IPS-18c (cell line): ENCODE results near the gene RCAN3.
"Not testable (repeated sequence)": the region's sequence is repeated elsewhere in the genome, so short reads cannot be mapped to it uniquely, and the experiment has no call there.

Source experiments
- H3K4me3 ChIP-seq: 2 replicates; pipeline ENCODE4 v1.7.0; 2013; ENCODE audit warnings: low read depth, mild to moderate bottlenecking, low read length, moderate library complexity; ENCODE audit not compliant: insufficient read depth
- H3K9me3 ChIP-seq: one replicate; pipeline ENCODE4 v1.6.1; 2013; ENCODE audit warnings: mild to moderate bottlenecking, low read length, moderate library complexity; ENCODE audit not compliant: control insufficient read depth, insufficient read depth

RCAN3 gene

DNA sequence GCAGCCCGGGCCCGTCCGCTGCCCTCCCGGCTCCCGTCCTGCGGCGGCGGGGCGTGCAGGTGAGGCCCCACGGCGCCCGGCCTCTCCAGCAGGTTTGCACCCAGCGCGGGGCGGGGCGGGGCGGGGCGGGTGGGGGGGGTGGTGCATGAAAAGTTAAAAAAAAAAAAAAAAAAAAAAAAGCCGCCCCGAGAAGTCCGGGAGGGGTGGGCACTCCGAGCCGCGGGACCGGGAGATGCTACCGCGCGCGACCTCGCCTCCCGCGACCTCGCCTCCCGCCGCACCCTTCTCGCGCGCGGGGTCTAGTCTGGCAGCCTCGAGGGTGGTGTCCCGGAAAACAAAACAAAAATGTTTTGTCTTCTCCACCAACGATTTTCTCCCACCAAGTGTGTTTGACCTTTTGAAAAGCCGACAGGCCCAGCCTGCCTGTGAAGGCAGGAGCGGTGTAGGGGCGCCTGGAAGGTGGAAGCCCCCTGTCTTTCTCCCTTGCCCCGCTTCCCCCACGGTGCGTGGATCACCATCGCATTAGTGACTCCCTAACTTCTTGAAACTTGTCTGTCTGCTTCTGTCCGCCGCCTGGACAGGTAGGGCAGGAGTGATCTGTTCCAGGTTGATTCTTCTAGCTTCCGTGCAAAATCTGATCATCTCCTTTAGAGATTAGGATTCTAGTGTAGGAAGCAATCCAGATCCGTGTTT lies 569 bp downstream of the RCAN3 start:
- Histone ChIP-seq H3K4me3 (peak overlapping the region; percentile 69), H3K9me3 (no peaks in the 10 kb centered on the region)

DNA sequence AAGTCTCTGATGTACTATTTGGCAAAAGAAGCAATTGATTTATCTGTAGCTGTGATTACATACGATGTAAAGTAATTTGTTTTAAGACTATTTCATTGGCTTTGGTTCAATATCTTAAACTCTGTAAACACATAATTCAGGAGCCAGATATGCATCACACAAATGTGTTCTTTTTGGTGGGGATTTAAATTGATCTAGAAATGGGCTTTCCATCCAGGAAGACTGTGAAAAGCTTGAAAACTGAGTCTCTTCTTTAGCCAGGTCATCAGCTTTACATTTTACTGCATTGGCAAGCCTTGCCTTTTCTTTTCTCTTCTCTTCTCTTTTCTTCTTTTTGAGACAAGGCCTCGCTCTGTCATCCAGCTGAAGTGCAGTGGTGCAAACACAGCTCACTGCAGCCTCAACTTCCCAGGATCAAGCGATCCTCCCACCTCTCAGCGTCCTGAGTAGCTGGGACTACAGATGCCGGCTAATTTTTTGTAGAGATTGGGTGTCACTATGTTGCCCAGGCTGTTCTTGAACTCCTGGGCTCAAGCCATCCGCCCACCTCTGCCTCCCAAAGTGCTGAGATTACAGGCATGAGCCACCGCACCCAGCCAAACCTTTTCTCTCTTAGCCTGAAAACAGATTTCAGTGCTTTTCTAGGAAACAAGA lies 1.4 kb downstream of the RCAN3 start:
- Histone ChIP-seq H3K4me3 (peak overlapping the region; percentile 69), H3K9me3 (no peaks in the 10 kb centered on the region)

DNA sequence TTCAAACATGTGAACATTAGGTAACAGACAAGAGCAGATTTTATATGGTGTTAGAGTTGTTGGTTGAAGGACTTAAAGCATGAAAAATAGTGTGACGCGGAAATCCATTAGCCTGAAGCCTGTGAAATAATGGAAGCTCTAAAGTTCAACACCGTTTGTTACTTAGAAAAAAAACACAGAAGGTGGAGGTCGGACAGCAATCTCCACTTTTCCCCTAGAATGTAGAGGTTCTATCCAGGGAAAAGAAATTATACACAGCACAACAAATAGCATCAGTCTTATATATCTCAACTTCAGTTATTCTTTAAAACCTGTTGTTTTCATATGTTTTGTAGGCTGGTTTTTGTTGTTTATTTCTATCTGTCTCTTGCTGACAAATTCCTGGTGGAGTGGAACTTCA lies 1.9 kb downstream of the RCAN3 start:
- H3K4me3 ChIP-seq = no peak overlapping the region
- no peaks in the 10 kb centered on the region for H3K9me3 ChIP-seq

DNA sequence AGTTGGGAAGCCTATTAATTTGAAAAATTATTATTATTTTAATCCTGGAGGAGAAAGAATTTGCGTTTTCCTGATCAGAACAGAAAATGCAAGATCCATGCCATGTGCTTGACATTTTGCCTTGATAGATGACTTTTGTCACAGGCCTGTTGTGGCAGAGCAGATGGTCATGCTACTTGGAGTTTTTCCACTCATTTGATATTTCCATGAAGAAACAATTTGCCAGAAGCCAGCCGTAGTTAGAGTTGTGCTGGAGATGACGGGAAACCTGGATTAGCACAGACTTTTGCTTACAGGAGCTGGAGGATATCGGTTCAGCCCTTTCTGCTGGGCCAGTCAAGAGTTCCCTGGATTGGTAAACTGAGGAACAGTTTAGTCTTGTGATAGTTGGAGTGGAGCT lies 3.2 kb downstream of the RCAN3 start:
- Histone ChIP-seq H3K4me3 (no peak overlapping the region), H3K9me3 (no peaks in the 10 kb centered on the region)

DNA sequence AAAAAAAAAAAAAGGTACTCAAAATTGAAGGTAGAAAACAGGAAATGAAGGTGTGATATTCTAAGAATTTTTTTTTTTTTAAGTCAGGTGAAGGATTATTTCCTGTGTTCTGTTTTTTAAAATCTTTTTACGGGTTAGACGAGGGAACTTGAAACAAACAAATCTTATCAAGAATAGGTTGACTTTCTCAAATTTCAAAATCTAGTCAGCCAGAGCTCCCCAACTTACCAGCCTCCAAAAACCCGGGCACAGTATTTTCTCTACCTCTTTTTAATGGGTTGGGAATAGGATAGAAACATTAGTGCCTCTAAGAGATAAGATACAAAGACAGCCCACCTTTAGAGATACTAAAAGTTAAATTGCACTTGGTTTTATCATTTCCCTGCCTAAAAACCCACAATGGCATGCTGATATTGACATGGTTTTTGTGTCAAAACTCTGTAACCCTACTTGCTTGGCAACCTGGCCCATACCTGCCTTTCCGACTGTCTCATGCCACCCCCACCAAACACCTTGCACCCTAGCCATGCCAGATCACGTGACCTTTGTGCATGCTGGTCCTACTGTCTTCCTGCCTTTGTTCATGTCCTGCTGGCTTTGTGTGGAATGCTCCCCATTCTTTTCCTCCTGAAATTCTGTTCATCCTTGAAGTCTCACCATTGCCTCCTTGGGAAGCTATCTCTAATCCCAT lies 4.2 kb downstream of the RCAN3 start:
- Histone ChIP-seq H3K4me3 (no peak overlapping the region), H3K9me3 (no peaks in the 10 kb centered on the region)

DNA sequence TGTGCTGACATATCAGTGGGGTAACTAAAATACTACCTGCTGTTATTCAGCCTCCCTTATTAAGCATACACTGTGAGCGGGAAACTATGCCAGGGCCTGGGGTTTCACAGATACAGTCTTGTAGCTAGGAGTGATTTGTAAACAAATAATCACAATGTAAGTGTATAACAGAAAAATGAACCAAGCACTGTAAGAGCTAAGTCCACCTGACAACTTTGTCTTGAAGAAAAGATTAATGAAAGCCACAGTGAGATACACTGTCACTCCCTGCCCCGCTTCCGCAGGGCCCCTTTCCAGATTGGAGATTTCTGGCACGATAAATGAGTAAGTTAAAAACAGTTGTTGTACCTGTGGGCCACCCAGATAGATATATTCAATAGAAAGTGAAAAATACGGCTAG lies 4.8 kb downstream of the RCAN3 start:
- H3K9me3 ChIP-seq = no peaks in the 10 kb centered on the region
- H3K4me3 ChIP-seq = no peak overlapping the region

DNA sequence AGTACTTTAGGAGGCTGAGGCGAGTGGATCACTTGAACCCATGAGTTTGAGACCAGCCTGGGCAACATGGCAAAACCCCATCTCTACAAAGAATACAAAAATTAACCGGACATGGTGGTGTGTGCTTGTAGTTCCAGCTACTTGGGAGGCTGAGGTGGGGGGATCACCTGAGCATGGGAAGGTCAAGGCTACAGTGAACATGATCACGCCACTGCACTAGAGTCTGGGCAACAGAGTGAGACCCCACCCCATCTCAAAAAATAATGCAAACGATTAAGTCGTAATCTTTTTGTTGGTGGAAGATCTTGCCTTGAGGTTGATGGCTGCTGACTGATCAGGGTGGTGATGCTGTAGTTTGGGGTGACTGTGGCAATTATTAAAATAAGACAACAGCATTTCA lies 6.3 kb downstream of the RCAN3 start:
- Histone ChIP-seq H3K9me3 (no peaks in the 10 kb centered on the region), H3K4me3 (no peak overlapping the region)

DNA sequence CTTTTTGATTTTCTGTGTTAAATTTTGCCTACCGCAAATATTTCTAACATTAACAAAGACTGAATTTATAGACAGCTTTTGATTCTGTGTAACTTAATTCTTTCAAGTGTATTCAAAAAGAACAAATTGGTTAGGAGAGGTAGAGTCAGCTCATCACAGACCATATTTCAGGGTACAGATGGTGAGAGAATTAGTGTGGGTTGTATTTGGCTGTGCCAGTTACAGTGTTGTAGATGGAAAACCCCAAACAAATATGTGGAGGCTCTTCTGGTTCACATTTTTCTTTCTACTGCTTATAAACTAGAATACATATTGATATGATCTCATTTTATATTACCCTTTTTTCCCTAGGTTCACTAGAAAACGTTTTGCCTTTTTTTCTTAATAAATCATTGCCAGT lies 11.1 kb downstream of the RCAN3 start:
- Histone ChIP-seq H3K4me3 (no peak overlapping the region), H3K9me3 (no peaks in the 10 kb centered on the region)

DNA sequence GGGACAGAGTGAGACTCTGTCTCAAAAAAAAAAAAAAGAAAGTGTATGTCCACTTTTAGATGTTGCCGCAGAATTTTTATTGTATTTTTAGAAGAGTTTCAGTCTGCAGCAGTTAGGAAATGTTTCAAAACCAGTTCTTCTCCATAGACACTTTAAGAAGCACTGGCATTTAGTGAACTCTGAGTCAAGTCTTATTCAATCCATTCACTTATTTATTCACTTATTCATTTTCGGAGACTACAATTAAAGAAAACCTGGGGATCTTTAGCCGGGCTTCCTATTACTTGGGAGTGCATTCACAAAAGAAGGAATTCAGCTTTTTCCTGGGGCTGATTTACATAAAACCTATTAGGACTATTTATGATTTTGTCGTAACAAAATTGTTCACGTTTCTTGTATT lies 12.3 kb downstream of the RCAN3 start:
- Histone ChIP-seq H3K4me3 (no peak overlapping the region), H3K9me3 (no peaks in the 10 kb centered on the region)

DNA sequence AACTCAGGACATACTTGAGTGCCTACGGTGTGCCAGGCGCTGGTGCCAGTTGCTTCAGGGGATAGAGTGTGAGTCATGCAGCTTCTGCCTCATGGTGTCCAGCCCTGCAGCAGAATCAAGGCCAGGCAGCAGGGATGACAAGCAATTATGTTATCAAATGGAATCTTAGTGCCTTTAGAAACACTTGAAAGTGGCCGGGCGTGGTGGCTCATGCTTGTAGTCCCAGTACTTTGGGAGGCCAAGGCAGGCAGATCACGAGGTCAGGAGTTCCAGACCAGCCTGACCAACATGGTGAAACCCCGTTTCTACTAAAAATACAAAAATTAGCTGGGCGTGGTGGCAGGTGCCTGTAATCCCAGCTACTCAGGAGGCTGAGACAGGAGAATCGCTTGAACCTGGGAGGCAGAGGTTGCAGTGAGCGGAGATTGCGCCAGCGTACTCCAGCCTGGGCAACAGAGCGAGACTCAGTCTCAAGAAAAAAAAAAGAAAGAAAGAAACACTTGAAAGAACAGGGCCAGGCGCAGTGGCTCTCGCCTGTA lies 13.1 kb downstream of the RCAN3 start:
- not testable (repeated sequence) for H3K9me3 ChIP-seq, H3K4me3 ChIP-seq

DNA sequence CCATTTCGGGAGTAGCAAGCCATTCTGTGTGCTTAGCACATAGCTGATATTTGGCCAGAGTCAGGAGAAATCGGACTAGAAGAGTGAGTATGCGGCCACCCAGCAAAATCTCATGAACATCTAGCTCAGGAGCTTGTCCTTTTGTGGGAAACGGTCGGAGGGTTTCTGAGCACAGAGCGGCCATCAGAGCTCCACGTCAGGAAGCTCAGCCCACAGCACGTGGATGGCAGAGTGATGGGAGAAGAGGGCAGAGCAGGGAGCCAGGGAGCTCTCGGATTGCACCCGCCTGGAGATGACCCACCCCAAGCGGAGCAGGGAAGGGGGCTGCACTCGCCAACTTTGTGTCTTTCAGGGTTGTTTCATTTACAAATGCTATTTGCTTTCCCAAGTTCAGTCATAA lies 13.9 kb downstream of the RCAN3 start:
- Histone ChIP-seq H3K4me3 (no peak overlapping the region), H3K9me3 (no peaks in the 10 kb centered on the region)

DNA sequence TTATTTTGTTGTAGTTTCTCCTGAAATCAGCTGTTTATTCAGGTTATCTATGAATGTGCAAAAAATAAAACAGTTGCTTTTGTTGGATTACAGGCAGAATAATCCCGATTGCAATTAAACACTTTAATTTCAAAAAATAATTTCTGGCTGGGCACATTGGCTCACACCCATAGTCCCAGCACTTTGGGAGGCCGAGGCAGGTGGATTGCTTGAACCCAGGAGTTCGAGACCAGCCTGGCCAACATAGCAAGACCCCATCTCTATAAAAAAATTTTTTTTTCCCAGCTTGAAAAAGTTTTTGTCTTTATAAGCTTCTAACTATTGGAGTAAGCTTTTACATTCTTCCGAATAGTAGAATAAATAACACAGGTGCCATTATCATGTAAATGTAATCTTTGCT lies 15.3 kb downstream of the RCAN3 start:
- H3K9me3 ChIP-seq = no peaks in the 10 kb centered on the region
- no peak overlapping the region for H3K4me3 ChIP-seq

DNA sequence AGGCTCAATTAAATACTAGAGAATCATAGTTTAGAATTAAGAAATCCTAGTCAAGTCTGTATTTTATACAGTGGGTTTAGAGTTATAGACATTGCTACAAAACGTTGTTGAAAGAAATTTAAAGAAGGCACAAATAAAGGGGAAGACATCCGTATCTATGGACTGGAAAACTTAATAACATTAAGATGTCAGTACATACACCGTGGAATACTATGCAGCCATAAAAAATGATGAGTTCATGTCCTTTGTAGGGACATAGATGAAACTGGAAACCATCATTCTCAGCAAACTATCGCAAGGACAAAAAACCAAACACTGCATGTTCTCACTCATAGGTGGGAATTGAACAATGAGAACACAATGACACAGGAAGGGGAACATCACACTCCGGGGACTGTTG lies 17.6 kb downstream of the RCAN3 start:
- not testable (repeated sequence) for H3K9me3 ChIP-seq, H3K4me3 ChIP-seq

DNA sequence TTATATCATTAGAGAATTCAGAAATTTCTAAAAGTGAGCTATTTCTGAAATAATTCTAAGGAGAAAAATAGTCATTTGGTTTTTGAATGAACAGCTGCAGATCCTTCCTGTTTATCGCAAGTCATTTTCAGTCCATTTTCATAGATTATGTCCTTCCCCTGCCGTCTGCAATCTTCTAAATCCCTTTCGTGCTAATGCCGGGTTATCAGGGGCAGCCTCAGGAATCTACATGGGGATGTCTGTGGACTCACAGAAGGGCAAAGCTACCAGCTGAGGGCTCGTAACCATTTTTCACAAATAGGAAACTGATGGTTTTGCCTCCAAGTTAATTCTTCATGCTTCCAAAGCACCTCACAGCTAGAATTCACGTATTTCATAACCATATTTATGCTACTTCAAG lies 23.0 kb downstream of the RCAN3 start:
- Histone ChIP-seq H3K4me3 (no peak overlapping the region), H3K9me3 (peaks cover 2% of the 10 kb centered on the region)

DNA sequence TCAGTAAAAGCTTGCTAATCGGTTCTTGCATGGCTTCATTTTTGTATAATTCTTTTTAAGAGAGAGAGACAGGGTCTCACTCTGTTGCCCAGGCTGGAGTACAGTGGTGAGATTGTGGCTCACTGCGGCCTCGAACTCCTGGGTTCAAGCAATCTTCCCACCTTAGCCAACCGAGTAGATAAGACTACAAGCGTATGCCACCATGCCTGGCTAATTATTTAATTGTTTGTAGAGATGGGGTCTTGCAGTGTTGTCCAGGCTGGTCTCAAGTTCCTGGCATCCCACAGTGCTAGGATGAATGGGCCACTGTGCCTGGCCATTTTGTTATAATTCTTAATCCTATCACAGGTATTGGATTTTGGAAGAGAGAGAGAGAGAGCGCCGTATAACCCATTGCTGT lies 23.4 kb downstream of the RCAN3 start:
- Histone ChIP-seq H3K9me3 (peaks cover 2% of the 10 kb centered on the region), H3K4me3 (no peak overlapping the region)

DNA sequence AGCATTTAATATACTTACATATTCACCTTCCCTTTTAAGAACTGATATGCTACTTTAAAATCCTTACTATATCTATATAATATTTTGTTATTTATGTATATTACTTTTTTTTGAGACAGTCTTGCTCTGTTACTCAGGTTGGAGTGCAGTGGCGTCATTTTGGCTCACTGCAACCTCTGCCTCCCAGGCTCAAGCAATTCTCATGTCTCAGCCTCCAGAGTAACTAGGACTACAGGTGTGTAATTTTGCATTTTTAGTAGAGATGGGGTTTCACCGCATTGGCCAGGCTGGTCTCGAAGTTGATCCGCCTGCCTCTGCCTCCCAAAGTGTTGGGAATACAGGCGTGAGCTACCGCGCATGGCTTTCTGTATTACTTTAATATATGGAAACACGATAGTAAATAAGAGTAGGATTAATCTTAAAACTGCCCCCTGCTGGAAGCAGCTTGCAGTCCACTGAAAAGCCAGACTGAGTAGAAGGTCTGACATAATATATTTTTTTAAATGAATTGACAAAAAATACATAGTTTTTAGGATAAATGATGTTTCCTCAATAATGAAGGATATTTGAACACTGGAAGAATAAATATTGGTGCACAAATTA lies 24.4 kb downstream of the RCAN3 start:
- peaks cover 2% of the 10 kb centered on the region for H3K9me3 ChIP-seq
- no peak overlapping the region for H3K4me3 ChIP-seq

DNA sequence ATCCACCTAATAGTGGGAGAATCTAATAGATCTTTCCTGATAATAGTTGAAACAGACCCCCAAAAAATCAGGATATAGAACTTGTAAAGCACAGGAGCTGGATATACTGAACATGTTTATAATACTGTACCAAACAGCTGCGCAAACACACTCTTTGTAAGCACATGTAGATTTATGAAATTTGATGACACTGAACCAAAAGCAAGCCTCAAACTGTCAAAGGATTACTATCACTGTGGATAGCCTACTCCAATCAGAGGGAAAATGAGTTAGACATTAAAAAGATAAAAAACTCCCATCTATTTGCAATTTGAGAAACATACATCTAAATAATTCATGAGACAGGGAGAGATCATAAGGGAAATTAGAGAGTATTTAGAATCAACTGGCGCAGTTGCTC lies 26.1 kb downstream of the RCAN3 start:
- Histone ChIP-seq H3K9me3 (peaks cover 2% of the 10 kb centered on the region), H3K4me3 (no peak overlapping the region)

DNA sequence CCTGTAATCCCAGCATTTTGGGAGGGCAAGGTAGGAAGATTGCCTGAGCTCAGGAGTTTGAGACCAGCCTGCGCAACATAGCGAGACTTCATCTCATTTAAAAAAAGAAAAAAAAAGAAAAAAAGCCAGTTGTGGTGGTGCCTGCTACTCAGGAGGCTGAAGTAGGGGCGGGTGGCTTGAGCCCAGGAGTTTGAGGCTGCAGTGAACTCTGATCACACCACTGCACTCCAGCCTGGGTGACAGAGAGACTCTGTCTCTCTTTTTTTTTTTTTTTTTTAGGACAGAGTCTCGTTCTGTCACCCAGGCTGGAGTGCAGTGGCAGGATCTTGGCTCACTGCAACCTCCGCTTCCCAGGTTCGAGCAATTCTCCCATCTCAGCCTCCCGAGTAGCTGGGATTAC lies 26.7 kb downstream of the RCAN3 start:
- not testable (repeated sequence) for H3K4me3 ChIP-seq, H3K9me3 ChIP-seq
